Measurements from ENCODE around the gene CIPC.

- TF ChIP-seq CTCF (conservative IDR thresholded peaks at IDR 0.05; ENCODE audit: low read depth, low read length) = no peak
- no peak for TF ChIP-seq EZH2phosphoT487 (IDR thresholded peaks at IDR 0.05; ENCODE audit: borderline replicate concordance, low read length)
- no peak for TF ChIP-seq EZH2 (IDR thresholded peaks at IDR 0.05; ENCODE audit: low read length, unreplicated experiment)
Measured at GRCh38 chr14:77119851-77120250, 21.8 kb downstream of the CIPC start.
